ENCODE measurements around the gene CCDC124. TPM values are rescaled to one million over a fixed set of nuclear protein-coding genes. Genes with fewer than 3 reads are reported as not detected.

CCDC124 gene
- total RNA-seq, 1 donor from 2014 or later, result 77.4 TPM

- Mint-ChIP-seq H3K27me3 (ENCODE audit: low read depth) (peaks cover 42% of the 10 kb centered on the region), H3K4me1 (ENCODE audit: low read depth) (peaks cover 8% of the 10 kb centered on the region), H3K36me3 (ENCODE audit: low read depth) (peaks cover 1% of the 10 kb centered on the region), H3K4me3 (ENCODE audit: unreplicated experiment) (peak overlapping the region; percentile 55), H3K27ac (ENCODE audit: unreplicated experiment) (no peak overlapping the region), H3K9me3 (ENCODE audit: low read depth) (no peaks in the 10 kb centered on the region)
- no peak for TF ChIP-seq CTCF (IDR thresholded peaks at IDR 0.05)
- no peak for DNase-seq (ENCODE audit: low spot score)
These were observed 34.6 kb downstream of the CCDC124 start for GRCh38 chr19:17967257-17968051.

DNA sequence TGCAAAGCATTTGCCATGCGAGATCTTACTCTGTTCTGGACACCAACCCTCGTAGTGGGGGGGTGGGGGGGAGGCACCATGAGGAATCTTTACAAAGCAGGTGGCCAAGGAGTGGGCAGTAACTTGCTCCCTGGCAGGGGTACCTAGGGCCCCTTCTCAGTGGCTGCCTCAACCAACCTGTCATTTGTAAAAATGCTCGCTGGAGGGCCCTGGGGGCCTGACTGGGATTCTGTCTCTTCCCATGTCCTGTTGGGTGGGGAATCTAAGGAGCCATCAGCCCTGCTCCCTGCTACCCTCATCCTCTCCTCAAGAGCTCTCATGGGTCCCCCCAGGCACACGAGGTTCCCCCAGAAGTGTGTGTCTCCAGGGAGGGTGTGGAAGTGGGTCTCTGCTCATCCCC lies 35.5 kb downstream of the CCDC124 start:
- Mint-ChIP-seq H3K4me3 (ENCODE audit: unreplicated experiment) (no peak overlapping the region), H3K4me1 (ENCODE audit: low read depth) (peaks cover 8% of the 10 kb centered on the region)
- no peak for TF ChIP-seq CTCF (IDR thresholded peaks at IDR 0.05)

GRCh38 chr19:17969096-17969792 lies 36.4 kb downstream of the CCDC124 start:
- Mint-ChIP-seq H3K27ac (ENCODE audit: unreplicated experiment) (no peak overlapping the region), H3K9me3 (ENCODE audit: low read depth) (no peaks in the 10 kb centered on the region), H3K27me3 (ENCODE audit: low read depth) (peaks cover 34% of the 10 kb centered on the region), H3K4me3 (ENCODE audit: unreplicated experiment) (no peak overlapping the region), H3K36me3 (ENCODE audit: low read depth) (peaks cover 1% of the 10 kb centered on the region), H3K4me1 (ENCODE audit: low read depth) (peaks cover 8% of the 10 kb centered on the region)
- no peak for TF ChIP-seq CTCF (IDR thresholded peaks at IDR 0.05)
- no peak for DNase-seq (ENCODE audit: low spot score)

More for the DNA sequence above, 35.5 kb downstream of the CCDC124 start:
- H3K27ac Mint-ChIP-seq (ENCODE audit: unreplicated experiment), result no peak overlapping the region
- peaks cover 1% of the 10 kb centered on the region for H3K36me3 Mint-ChIP-seq (ENCODE audit: low read depth)
- no peak for DNase-seq (ENCODE audit: low spot score)
- H3K27me3 Mint-ChIP-seq (ENCODE audit: low read depth), result peaks cover 43% of the 10 kb centered on the region
- H3K9me3 Mint-ChIP-seq (ENCODE audit: low read depth), result no peaks in the 10 kb centered on the region

DNA sequence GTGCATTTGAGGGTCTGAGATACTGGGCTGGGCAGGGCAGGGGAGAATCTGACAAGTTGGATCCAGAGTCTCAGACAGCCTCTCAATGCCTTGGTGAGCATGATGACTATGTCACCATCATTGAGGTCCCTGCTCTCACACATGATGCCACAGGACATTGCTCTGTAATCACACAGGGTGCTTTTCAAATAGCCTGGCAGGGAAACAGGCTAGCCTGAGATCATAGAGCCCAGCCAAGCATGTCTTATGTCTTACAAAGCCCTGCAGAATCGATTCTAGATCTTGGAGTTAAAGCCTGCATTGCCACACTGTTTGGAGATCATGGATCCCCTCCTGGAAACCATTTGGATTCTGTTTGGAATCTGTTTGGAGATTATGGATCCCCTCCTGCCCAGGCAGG lies 39.4 kb downstream of the CCDC124 start:
- H3K27ac Mint-ChIP-seq (ENCODE audit: unreplicated experiment), result no peak overlapping the region

More for the DNA sequence above, 39.4 kb downstream of the CCDC124 start:
- no peak for TF ChIP-seq CTCF (IDR thresholded peaks at IDR 0.05)
- Mint-ChIP-seq H3K9me3 (ENCODE audit: low read depth) (no peaks in the 10 kb centered on the region), H3K36me3 (ENCODE audit: low read depth) (no peaks in the 10 kb centered on the region), H3K27me3 (ENCODE audit: low read depth) (peaks cover 12% of the 10 kb centered on the region), H3K4me1 (ENCODE audit: low read depth) (peaks cover 3% of the 10 kb centered on the region), H3K4me3 (ENCODE audit: unreplicated experiment) (no peak overlapping the region)
- no peak for DNase-seq (ENCODE audit: low spot score)
